ENCODE data around the gene CCDC81. TPM values are rescaled to one million over a fixed set of nuclear protein-coding genes. Genes with fewer than 3 reads are reported as not detected.

CCDC81 gene
- total RNA-seq, 1 donor from 2014 or later: under 0.01 TPM

DNA sequence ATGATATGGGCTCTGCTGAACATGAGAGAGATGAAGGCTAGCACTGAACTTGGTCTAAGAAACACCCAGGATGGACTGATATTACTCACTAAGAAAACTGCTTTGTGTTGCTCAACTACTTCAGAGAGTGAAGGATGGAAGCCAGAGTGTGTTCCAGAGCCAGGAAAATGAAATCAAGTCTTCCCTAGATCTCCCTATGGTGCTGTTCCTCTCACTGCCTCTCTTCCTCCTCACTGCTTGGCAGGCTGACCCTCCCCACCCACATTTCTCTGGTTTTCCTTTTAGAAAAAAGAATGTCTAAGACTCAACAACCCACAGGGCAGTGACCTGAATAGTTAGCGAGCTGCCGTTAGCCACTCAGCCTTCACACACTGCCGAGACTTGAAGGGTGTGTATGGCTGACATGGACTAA is 65.6 kb downstream of the CCDC81 start:
- no peak for DNase-seq (ENCODE audit: low read depth in 2 of 2)

DNA sequence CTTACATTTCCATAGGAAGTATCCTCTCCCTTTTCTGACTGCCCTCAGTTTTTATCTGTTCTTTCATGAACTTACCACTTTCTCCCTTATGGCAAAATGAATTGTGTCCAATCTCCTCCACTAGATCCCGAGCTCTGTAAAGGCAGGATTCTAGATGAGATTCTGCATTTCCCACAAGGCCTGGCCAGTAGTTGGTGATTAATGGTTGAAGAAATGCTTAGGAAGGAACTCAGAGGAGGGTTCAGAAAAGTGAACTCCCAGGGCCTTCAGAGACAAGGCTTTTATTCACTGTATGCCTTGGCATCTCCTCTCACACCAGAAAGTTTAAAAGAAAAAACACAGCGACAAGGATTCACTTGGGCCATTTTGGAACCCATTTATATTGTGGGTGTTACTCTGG is 66.2 kb downstream of the CCDC81 start:
- DNase-seq (ENCODE audit: low read depth in 2 of 2): no peak

- peak in 1 of 2 donors; percentile 23 for DNase-seq (ENCODE audit: low read depth in 2 of 2)
Measured at GRCh38 chr11:86442420-86442819, 67.7 kb downstream of the CCDC81 start.

DNA sequence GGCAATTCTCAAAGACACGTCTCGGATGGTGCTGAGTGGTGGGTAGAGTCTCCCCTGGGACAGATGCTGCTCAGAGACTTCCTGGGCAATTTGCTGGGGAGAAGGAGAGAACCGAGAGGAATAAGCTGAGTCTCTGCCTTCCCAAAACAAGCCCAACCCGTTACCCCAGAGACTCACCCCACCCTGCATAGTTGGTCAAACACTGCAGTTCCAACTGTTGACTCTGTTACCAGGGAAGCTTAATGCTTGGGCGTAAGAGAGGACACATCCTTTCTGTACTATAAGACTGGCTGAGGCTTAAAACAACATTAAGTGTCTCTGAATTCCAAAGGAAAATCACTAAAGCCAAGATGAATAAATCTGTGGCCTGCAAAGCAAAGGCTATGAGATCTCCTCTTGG is 68.1 kb downstream of the CCDC81 start:
- DNase-seq (ENCODE audit: low read depth in 2 of 2): no peak

DNA sequence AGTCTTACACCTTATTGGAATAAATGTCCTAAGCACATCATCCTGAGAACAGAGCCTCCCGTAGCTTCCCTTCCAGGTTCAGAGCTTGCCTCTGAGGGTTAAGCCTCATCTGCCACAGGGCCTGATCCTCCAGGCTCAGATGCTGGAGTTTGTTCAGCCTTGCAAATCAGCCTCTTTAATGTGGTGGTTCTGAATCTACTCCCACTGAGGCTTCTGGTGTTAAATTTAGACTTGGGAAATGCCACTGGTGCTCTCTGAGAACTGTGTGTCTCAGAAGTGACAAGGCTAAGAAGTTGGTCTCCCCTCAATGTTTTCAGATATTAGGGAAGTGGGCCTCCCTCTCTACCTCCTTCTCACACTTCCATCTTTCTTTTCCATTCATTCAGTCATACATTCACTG is 68.7 kb downstream of the CCDC81 start:
- no peak for DNase-seq (ENCODE audit: low read depth in 2 of 2)

GRCh38 chr11:86444981-86445380 is 70.3 kb downstream of the CCDC81 start:
- DNase-seq (ENCODE audit: low read depth in 2 of 2): no peak

DNA sequence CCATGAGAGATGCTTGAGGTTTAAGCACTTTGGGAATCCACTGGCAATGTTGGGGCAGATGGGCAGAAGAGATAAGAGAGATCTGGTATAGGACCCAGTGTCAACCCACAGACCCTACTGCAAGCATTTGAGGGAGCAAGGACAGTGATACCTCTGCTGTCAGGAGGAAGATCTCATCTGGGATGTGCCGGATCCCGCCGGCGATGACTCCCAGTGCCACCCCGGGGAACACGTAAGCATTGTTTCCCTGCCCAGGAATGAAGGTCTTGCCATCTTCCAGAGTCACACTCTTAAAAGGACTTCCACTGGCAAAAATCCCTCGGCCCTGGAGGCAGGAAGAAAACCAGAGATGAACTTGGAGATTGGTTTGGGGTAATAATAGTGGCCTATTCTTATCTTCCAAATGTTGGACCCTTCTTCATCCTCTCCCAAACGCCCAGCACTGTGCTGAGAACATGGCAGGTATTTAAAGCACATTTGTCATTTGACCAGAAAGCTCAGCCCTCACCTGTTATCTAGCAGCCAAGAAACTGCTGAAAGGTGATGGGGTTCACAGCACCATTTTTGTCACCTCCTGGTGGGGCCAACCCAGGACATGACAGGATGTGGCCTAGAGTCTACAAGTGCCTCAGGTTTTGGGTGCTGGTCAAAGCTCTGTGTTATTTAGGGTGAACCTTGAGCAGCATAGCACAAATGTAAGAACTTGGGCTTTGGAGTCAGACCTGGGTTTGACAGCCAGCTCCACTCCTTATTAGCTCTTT is 71.7 kb downstream of the CCDC81 start:
- no peak for DNase-seq (ENCODE audit: low read depth in 2 of 2)

DNA sequence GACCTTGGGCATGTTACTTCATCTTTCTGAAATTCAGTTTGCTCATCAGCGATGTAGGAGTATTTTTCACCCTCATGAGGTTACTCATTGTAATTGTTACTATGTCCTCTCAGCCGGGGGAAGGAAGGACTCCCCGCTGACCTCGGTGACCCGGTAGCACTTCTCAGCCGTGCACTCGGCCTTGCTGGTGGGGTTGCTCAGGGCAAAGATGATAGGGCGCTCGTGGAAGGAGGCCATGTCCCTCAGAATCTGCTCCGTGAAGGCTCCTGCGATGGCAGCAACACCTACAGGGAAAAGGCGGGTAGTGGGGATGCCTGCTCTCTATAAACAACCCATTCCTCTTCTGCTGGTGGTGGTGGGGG is 72.2 kb downstream of the CCDC81 start:
- no peak for DNase-seq (ENCODE audit: low read depth in 2 of 2)

GRCh38 chr11:86447763-86448480 is 73.2 kb downstream of the CCDC81 start:
- no peak for DNase-seq (ENCODE audit: low read depth in 2 of 2)

DNA sequence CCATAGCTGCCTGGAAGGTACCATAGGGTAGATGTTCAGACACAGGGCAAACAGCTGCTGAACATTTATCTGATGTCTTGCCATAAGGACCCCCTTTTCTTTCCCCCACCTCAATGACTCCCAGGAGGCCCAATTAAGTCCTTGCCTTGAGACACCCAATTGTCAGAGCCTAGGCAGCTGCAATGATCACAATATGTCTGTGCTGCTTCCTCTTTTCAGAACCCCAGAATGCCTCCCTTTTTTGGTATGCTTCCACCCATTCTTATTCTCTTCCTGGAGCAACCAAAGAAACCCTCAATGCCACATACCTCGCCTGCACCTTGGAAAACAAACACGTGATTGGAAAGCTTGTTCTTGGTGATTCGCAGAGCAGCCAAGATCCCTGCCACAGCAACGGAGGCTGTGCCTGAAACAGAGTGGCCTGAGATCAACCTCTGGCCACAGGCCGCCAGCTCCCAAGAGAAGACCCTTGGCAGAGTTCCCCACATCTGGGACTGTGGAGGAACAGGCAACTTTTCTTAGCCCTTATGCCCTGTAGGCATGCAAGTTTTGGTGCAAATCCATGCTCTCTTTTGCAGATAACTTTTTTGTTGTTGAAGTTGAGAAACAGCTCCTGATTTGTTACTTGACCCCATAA is 75.4 kb downstream of the CCDC81 start:
- DNase-seq (ENCODE audit: low read depth in 2 of 2): no peak

- DNase-seq (ENCODE audit: low read depth in 2 of 2): no peak
Measured at GRCh38 chr11:86453290-86454030, 78.8 kb downstream of the CCDC81 start.

GRCh38 chr11:86456075-86456939 is 81.6 kb downstream of the CCDC81 start:
- peak; percentile 75 to 90 for DNase-seq (ENCODE audit: low read depth in 2 of 2)

DNA sequence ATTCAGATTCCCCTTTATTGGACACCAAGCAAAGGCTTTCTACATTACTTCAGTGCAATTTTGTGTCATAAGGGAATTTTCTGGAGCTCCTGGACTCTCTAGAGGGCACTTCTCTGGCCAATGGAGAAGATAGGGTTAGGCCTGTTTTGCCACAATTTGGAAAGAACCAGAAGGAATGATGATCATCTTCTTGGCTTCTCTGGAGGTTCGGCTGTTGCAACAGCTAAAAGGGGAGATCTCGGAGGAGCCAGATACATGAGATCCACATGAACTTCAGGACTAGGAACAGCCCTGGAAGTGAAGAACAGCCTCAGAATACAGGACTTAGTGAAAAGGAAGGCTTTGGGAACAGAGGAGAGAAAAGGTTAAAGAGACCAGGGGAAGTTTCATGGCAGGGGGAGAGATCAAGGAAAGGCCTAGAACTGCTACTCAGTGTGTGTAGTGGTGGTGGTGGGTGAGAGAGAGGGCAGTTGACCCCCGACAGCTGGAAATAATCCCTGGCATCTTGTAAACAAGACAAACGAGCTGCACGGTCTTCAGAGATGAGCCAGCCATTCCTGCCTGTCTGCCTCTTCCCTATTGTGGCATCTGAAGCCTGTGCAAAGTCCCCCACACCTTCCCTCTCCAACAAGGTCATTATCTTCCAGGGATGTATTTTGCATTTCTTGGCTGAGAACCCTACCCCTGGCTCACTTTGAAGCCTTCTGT is 83.8 kb downstream of the CCDC81 start:
- no peak for DNase-seq (ENCODE audit: low read depth in 2 of 2)

DNA sequence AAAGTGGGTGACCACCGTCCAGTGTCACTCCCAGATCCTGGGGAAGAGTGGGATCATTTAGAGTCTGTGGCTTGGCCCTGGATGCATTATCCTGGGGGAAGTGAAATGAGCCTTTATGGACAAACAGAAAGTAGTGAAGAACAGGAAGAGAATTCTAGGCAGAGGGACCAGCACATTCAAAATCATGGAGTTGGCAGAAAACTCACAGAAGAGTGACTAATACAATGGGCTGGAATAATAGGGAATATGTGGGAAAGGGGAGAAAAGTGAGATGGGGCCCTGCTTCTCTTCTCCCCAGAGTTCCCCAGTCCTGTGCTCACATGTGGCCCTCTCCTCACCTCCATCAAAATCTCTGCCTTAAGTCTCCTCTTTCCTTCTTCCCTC is 84.3 kb downstream of the CCDC81 start:
- peak; percentile 46 to 84 for DNase-seq (ENCODE audit: low read depth in 2 of 2)

- DNase-seq (ENCODE audit: low read depth in 2 of 2): peak; percentile 99
Measured at GRCh38 chr11:86459682-86460460, 85.2 kb downstream of the CCDC81 start.

GRCh38 chr11:86460461-86461385 is 86.0 kb downstream of the CCDC81 start:
- peak in 1 of 2 donors; percentile 72 for DNase-seq (ENCODE audit: low read depth in 2 of 2)

DNA sequence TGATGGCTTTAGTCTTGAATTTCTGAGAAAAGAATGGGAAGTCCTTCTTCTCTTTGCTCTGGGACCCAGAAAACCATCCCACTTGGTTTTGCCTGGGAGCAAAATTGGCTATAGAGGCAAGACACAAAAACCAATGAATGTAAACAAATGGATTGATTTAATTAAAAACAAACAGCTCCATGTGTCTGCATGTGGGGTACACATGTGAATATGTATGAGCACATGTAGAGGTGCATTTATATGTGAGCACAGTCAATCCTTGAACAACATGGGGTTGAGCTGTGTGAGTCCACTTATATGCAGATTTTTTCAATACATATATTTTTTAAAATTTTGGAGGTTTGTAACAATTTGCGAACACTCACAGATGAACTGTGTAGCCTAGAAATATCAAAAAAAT is 87.2 kb downstream of the CCDC81 start:
- DNase-seq (ENCODE audit: low read depth in 2 of 2): no peak

- peak in 1 of 2 donors; percentile 65 for DNase-seq (ENCODE audit: low read depth in 2 of 2)
Measured at GRCh38 chr11:86463120-86463519, 88.4 kb downstream of the CCDC81 start.

Data from dermis microvascular lymphatic vessel endothelial cell (primary cell).